Measurements from ENCODE around the gene MTUS2. TPM values are rescaled to one million over a fixed set of nuclear protein-coding genes. Genes with fewer than 3 reads are reported as not detected.

Gene MTUS2
- total RNA-seq, 1 donor from 2014 or later, result 4.1 TPM

DNA sequence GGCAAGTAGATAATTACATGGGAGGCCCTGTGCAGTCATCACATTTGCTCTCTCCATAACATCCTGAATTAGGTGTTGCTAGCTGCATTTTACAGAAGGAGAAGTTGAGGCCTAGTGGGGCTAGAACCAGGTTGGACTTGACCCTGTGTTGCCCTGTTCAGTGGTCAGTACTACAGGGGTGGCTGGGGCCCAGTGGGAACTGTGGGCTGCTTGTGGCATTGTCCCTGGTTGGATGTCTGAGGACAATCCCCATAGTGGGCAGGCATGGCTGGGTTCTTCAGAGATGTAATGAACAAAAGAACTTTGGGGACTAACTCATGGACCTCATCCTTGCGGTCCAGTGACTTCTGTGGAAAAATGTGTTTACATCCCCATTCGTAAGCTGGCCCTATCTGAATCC, 38.9 kb downstream of the MTUS2 start:
- Mint-ChIP-seq H3K36me3 (no peaks in the 10 kb centered on the region), H3K27me3 (no peaks in the 10 kb centered on the region), H3K4me1 (ENCODE audit: unreplicated experiment) (no peaks in the 10 kb centered on the region), H3K9me3 (no peaks in the 10 kb centered on the region), H3K27ac (no peak overlapping the region), H3K4me3 (no peak overlapping the region)
- DNase-seq (ENCODE audit: extremely low spot score, unreplicated experiment), result no peak
- TF ChIP-seq, protein P1, sequence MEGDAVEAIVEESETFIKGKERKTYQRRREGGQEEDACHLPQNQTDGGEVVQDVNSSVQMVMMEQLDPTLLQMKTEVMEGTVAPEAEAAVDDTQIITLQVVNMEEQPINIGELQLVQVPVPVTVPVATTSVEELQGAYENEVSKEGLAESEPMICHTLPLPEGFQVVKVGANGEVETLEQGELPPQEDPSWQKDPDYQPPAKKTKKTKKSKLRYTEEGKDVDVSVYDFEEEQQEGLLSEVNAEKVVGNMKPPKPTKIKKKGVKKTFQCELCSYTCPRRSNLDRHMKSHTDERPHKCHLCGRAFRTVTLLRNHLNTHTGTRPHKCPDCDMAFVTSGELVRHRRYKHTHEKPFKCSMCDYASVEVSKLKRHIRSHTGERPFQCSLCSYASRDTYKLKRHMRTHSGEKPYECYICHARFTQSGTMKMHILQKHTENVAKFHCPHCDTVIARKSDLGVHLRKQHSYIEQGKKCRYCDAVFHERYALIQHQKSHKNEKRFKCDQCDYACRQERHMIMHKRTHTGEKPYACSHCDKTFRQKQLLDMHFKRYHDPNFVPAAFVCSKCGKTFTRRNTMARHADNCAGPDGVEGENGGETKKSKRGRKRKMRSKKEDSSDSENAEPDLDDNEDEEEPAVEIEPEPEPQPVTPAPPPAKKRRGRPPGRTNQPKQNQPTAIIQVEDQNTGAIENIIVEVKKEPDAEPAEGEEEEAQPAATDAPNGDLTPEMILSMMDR (conservative IDR thresholded peaks at IDR 0.05), result no peak

DNA sequence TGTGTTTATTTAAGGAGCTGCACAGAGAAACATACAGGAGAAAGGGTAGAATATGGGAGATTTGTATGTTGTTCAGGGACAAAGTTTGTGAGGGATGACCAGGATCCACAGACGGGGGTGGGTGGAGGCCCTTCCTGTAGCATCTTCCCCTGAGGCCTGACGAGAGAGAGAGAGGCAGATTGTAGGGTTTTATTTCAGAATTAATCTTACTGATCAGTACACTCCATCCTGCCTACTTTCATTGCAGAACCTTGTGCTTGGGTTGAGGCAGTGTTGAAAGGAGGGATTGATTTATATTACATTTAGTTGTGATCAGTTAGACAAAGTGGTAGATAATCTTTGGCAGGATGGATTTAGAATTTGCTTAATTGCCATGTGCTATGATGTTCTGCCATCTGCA, 39.6 kb downstream of the MTUS2 start:
- Mint-ChIP-seq H3K27ac (no peak overlapping the region), H3K9me3 (no peaks in the 10 kb centered on the region), H3K36me3 (no peaks in the 10 kb centered on the region), H3K4me3 (no peak overlapping the region), H3K27me3 (no peaks in the 10 kb centered on the region), H3K4me1 (ENCODE audit: unreplicated experiment) (no peaks in the 10 kb centered on the region)
- TF ChIP-seq, protein P1 (conservative IDR thresholded peaks at IDR 0.05), result no peak
- no peak for DNase-seq (ENCODE audit: extremely low spot score, unreplicated experiment)

- H3K4me3 Mint-ChIP-seq, result no peak overlapping the region
- H3K27me3 Mint-ChIP-seq, result peaks cover 3% of the 10 kb centered on the region
- H3K4me1 Mint-ChIP-seq (ENCODE audit: unreplicated experiment), result no peaks in the 10 kb centered on the region
- TF ChIP-seq, protein P1 (conservative IDR thresholded peaks at IDR 0.05), result no peak
- no peak for DNase-seq (ENCODE audit: extremely low spot score, unreplicated experiment)
- no peaks in the 10 kb centered on the region for H3K36me3 Mint-ChIP-seq
- no peak overlapping the region for H3K27ac Mint-ChIP-seq
- no peaks in the 10 kb centered on the region for H3K9me3 Mint-ChIP-seq
Observed at GRCh38 chr13:28864544-28864943, 44.4 kb downstream of the MTUS2 start.

- Mint-ChIP-seq H3K27me3 (peaks cover 3% of the 10 kb centered on the region), H3K9me3 (no peaks in the 10 kb centered on the region), H3K36me3 (no peaks in the 10 kb centered on the region), H3K27ac (no peak overlapping the region), H3K4me3 (no peak overlapping the region), H3K4me1 (ENCODE audit: unreplicated experiment) (no peaks in the 10 kb centered on the region)
- no peak for DNase-seq (ENCODE audit: extremely low spot score, unreplicated experiment)
- TF ChIP-seq, protein P1 (conservative IDR thresholded peaks at IDR 0.05), result no peak
Observed at GRCh38 chr13:28865149-28865744, 45.1 kb downstream of the MTUS2 start.

GRCh38 chr13:28865951-28866350, 45.8 kb downstream of the MTUS2 start:
- no peak for DNase-seq (ENCODE audit: extremely low spot score, unreplicated experiment)
- H3K27ac Mint-ChIP-seq, result no peak overlapping the region
- no peak overlapping the region for H3K4me3 Mint-ChIP-seq
- no peaks in the 10 kb centered on the region for H3K9me3 Mint-ChIP-seq
- TF ChIP-seq, protein P1 (conservative IDR thresholded peaks at IDR 0.05), result no peak
- peaks cover 3% of the 10 kb centered on the region for H3K27me3 Mint-ChIP-seq
- no peaks in the 10 kb centered on the region for H3K36me3 Mint-ChIP-seq
- no peaks in the 10 kb centered on the region for H3K4me1 Mint-ChIP-seq (ENCODE audit: unreplicated experiment)

GRCh38 chr13:28866932-28867331, 46.8 kb downstream of the MTUS2 start:
- TF ChIP-seq, protein P1 (conservative IDR thresholded peaks at IDR 0.05), result no peak
- Mint-ChIP-seq H3K36me3 (peaks cover 2% of the 10 kb centered on the region), H3K27me3 (peaks cover 3% of the 10 kb centered on the region), H3K4me3 (no peak overlapping the region), H3K4me1 (ENCODE audit: unreplicated experiment) (no peaks in the 10 kb centered on the region), H3K27ac (no peak overlapping the region), H3K9me3 (peaks cover 9% of the 10 kb centered on the region)
- DNase-seq (ENCODE audit: extremely low spot score, unreplicated experiment), result no peak
